ENCODE measurements around the gene ADCK1. TPM values are rescaled to one million over a fixed set of nuclear protein-coding genes. Genes with fewer than 3 reads are reported as not detected.

ADCK1 gene
- polyA plus RNA-seq, 3 donors: 3.7 to 33.0 (median 5.4) TPM

- no peak for DNase-seq
- Histone ChIP-seq H3K4me1 (ENCODE audit: control insufficient read depth in 1 of 2, insufficient read depth in 2 of 2, low read length in 2 of 2) (no peaks in the 10 kb centered on the region), H4K20me1 (ENCODE audit: insufficient read depth, low read length) (no peaks in the 10 kb centered on the region), H3K36me3 (replicated peaks in 1 of 2; ENCODE audit: control insufficient read depth in 1 of 2, insufficient read depth in 2 of 2, low read length in 2 of 2) (peaks cover 0 to 4% of the 10 kb centered on the region in 2 donors), H3K9ac (ENCODE audit: insufficient read depth, low read length, poor library complexity, severe bottlenecking) (no peak overlapping the region), H3K27ac (ENCODE audit: low read depth in 1 of 2, low read length in 2 of 2) (no peak overlapping the region), H3K4me3 (replicated peaks in 1 of 3; ENCODE audit: low read depth in 2 of 3, low read length in 3 of 3) (no peak overlapping the region), H3K27me3 (ENCODE audit: control insufficient read depth in 2 of 2, insufficient read depth in 2 of 2, low read length in 2 of 2) (no peaks in the 10 kb centered on the region), H2AFZ (ENCODE audit: insufficient read depth, low read depth, low read length, poor library complexity, severe bottlenecking) (no peak overlapping the region), H3K79me2 (ENCODE audit: insufficient read depth, low read length) (no peaks in the 10 kb centered on the region), H3K4me2 (replicated peaks; ENCODE audit: extremely low read depth, low read length, poor library complexity, severe bottlenecking) (no peak overlapping the region), H3K9me3 (replicated peaks in 1 of 2; ENCODE audit: control insufficient read depth in 1 of 2, insufficient read depth in 1 of 2, low read length in 2 of 2) (no peaks in the 10 kb centered on the region)
- 97% methylated on average over 7 of the region's 9 CpGs for WGBS (ENCODE audit: insufficient coverage)
- no peak for TF ChIP-seq CTCF (IDR thresholded peaks at IDR 0.05)
- Mint-ChIP-seq H3K9me3 (peaks cover 0 to 4% (median 1%) of the 10 kb centered on the region in 7 donors), H3K4me1 (no peaks in the 10 kb centered on the region), H3K4me3 (no peak overlapping the region), H3K36me3 (peaks cover 19 to 34% of the 10 kb centered on the region in 2 donors), H3K27me3 (ENCODE audit: low read depth in 3 of 3) (no peaks in the 10 kb centered on the region), H3K27ac (no peak overlapping the region)
- intact Hi-C loops (cut with micrococcal nuclease): no loop called here
Observed at GRCh38 chr14:77926942-77927341, 127.0 kb downstream of the ADCK1 start.

- Mint-ChIP-seq H3K4me1 (no peaks in the 10 kb centered on the region), H3K36me3 (peaks cover 50 to 51% of the 10 kb centered on the region in 2 donors), H3K4me3 (no peak overlapping the region), H3K9me3 (peaks cover 17 to 35% (median 24%) of the 10 kb centered on the region in 7 donors), H3K27ac (no peak overlapping the region), H3K27me3 (ENCODE audit: low read depth in 3 of 3) (no peaks in the 10 kb centered on the region)
- Histone ChIP-seq H3K27me3 (ENCODE audit: control insufficient read depth in 2 of 2, insufficient read depth in 2 of 2, low read length in 2 of 2) (no peaks in the 10 kb centered on the region), H4K20me1 (ENCODE audit: insufficient read depth, low read length) (no peaks in the 10 kb centered on the region), H3K4me3 (replicated peaks in 1 of 3; ENCODE audit: low read depth in 2 of 3, low read length in 3 of 3) (no peak overlapping the region), H3K4me2 (replicated peaks; ENCODE audit: extremely low read depth, low read length, poor library complexity, severe bottlenecking) (no peak overlapping the region), H3K27ac (ENCODE audit: low read depth in 1 of 2, low read length in 2 of 2) (no peak overlapping the region), H3K36me3 (replicated peaks in 1 of 2; ENCODE audit: control insufficient read depth in 1 of 2, insufficient read depth in 2 of 2, low read length in 2 of 2) (peaks cover 15 to 38% of the 10 kb centered on the region in 2 donors), H3K79me2 (ENCODE audit: insufficient read depth, low read length) (no peaks in the 10 kb centered on the region), H3K9me3 (replicated peaks in 1 of 2; ENCODE audit: control insufficient read depth in 1 of 2, insufficient read depth in 1 of 2, low read length in 2 of 2) (peaks cover 17 to 20% of the 10 kb centered on the region in 2 donors), H2AFZ (ENCODE audit: insufficient read depth, low read depth, low read length, poor library complexity, severe bottlenecking) (no peak overlapping the region), H3K9ac (ENCODE audit: insufficient read depth, low read length, poor library complexity, severe bottlenecking) (no peak overlapping the region), H3K4me1 (ENCODE audit: control insufficient read depth in 1 of 2, insufficient read depth in 2 of 2, low read length in 2 of 2) (no peaks in the 10 kb centered on the region)
- 97% methylated on average over 6 of the region's 14 CpGs for WGBS (ENCODE audit: insufficient coverage)
- DNase-seq: no peak
- intact Hi-C loops (cut with micrococcal nuclease): no loop called here
- TF ChIP-seq CTCF (IDR thresholded peaks at IDR 0.05): no peak
Observed at GRCh38 chr14:77931441-77931840, 131.5 kb downstream of the ADCK1 start.
